Measurements from ENCODE around the gene FLVCR2. TPM values are rescaled to one million over a fixed set of nuclear protein-coding genes. Genes with fewer than 3 reads are reported as not detected.
A peak's percentile ranks its signal among the peaks of the same experiment; 100 is the strongest.

The FLVCR2 gene
- polyA plus RNA-seq, 3 donors: 13.2 to 36.6 (median 16.3) TPM

- TF ChIP-seq CTCF (IDR thresholded peaks at IDR 0.05): no peak
Measured at GRCh38 chr14:75579338-75579864, 981 bp downstream of the FLVCR2 start.

DNA sequence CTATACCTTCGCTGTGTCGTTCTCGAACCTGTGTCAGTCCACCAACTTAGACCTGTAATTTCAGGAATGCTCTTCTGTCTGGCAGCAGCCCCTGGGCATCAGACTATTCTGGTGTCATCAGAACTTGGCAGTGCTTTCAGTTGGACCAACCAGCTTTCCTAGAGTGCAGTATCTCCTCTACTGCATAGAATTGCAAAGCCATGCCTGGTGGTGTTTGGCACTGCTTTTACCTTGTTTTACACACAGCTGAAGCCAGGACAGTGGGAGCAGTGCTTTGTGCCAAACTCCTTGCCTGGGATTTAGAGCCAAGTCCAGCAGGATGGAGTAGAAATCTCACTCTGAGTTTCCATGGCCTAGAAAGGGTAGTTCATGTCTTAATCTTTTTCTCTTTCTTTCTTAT is 1.5 kb downstream of the FLVCR2 start:
- peaks cover 13% of the 10 kb centered on the region for H3K4me1 Mint-ChIP-seq
- Histone ChIP-seq H3K4me3 (replicated peaks in 1 of 3; ENCODE audit: low read depth in 2 of 3, low read length in 3 of 3) (peak overlapping the region; percentile 56 to 95 (median 72)), H3K9ac (ENCODE audit: insufficient read depth, low read length, poor library complexity, severe bottlenecking) (peak overlapping the region; percentile 67), H3K9me3 (replicated peaks in 1 of 2; ENCODE audit: control insufficient read depth in 1 of 2, insufficient read depth in 1 of 2, low read length in 2 of 2) (no peaks in the 10 kb centered on the region), H3K4me2 (replicated peaks; ENCODE audit: extremely low read depth, low read length, poor library complexity, severe bottlenecking) (peak overlapping the region; percentile 92), H2AFZ (ENCODE audit: insufficient read depth, low read depth, low read length, poor library complexity, severe bottlenecking) (no peak overlapping the region), H3K27me3 (ENCODE audit: control insufficient read depth in 2 of 2, insufficient read depth in 2 of 2, low read length in 2 of 2) (no peaks in the 10 kb centered on the region), H3K4me1 (ENCODE audit: control insufficient read depth in 1 of 2, insufficient read depth in 2 of 2, low read length in 2 of 2) (peaks cover 42 to 49% of the 10 kb centered on the region in 2 donors), H4K20me1 (ENCODE audit: insufficient read depth, low read length) (peaks cover 32% of the 10 kb centered on the region), H3K79me2 (ENCODE audit: insufficient read depth, low read length) (peaks cover 14% of the 10 kb centered on the region), H3K36me3 (replicated peaks in 1 of 2; ENCODE audit: control insufficient read depth in 1 of 2, insufficient read depth in 2 of 2, low read length in 2 of 2) (no peaks in the 10 kb centered on the region), H3K27ac (ENCODE audit: low read depth in 1 of 2, low read length in 2 of 2) (peak overlapping the region in 1 of 2 donors; percentile 75)
- peak overlapping the region in 4 of 7 donors; percentile 38 to 94 (median 88) for H3K27ac Mint-ChIP-seq
- DNase-seq: no peak
- WGBS (ENCODE audit: insufficient coverage): 97% methylated on average over 3 of the region's 3 CpGs
- TF ChIP-seq CTCF (IDR thresholded peaks at IDR 0.05): no peak
- intact Hi-C loops (cut with micrococcal nuclease): loop anchor here (5.0 to 10.0 kb wide), 2 partner anchors 32 to 405 kb away; partner anchors contain the start of genes IFT43 (in 1 of the 2) and TGFB3 (in 1 of the 2)
- H3K4me3 Mint-ChIP-seq: no peak overlapping the region
- H3K9me3 Mint-ChIP-seq: peaks cover 0 to under 1% (median 0%) of the 10 kb centered on the region in 7 donors
- H3K36me3 Mint-ChIP-seq: peaks cover under 1 to 6% of the 10 kb centered on the region in 2 donors
- peaks cover 0 to 1% (median 1%) of the 10 kb centered on the region in 3 donors for H3K27me3 Mint-ChIP-seq (ENCODE audit: low read depth in 3 of 3)

More at GRCh38 chr14:75579338-75579864, 981 bp downstream of the FLVCR2 start:
- Histone ChIP-seq H3K9ac (ENCODE audit: insufficient read depth, low read length, poor library complexity, severe bottlenecking) (peak overlapping the region; percentile 67), H2AFZ (ENCODE audit: insufficient read depth, low read depth, low read length, poor library complexity, severe bottlenecking) (peak overlapping the region; percentile 92), H3K4me2 (replicated peaks; ENCODE audit: extremely low read depth, low read length, poor library complexity, severe bottlenecking) (peak overlapping the region; percentile 92), H4K20me1 (ENCODE audit: insufficient read depth, low read length) (peaks cover 27% of the 10 kb centered on the region), H3K4me3 (replicated peaks in 1 of 3; ENCODE audit: low read depth in 2 of 3, low read length in 3 of 3) (peak overlapping the region; percentile 56 to 95 (median 72)), H3K4me1 (ENCODE audit: control insufficient read depth in 1 of 2, insufficient read depth in 2 of 2, low read length in 2 of 2) (peaks cover 42 to 49% of the 10 kb centered on the region in 2 donors), H3K36me3 (replicated peaks in 1 of 2; ENCODE audit: control insufficient read depth in 1 of 2, insufficient read depth in 2 of 2, low read length in 2 of 2) (no peaks in the 10 kb centered on the region), H3K79me2 (ENCODE audit: insufficient read depth, low read length) (peaks cover 11% of the 10 kb centered on the region), H3K27ac (ENCODE audit: low read depth in 1 of 2, low read length in 2 of 2) (peak overlapping the region; percentile 54 to 75), H3K9me3 (replicated peaks in 1 of 2; ENCODE audit: control insufficient read depth in 1 of 2, insufficient read depth in 1 of 2, low read length in 2 of 2) (no peaks in the 10 kb centered on the region), H3K27me3 (ENCODE audit: control insufficient read depth in 2 of 2, insufficient read depth in 2 of 2, low read length in 2 of 2) (no peaks in the 10 kb centered on the region)
- Mint-ChIP-seq H3K27me3 (ENCODE audit: low read depth in 3 of 3) (peaks cover 0 to 4% (median 1%) of the 10 kb centered on the region in 3 donors), H3K9me3 (peaks cover 0 to 4% (median 0%) of the 10 kb centered on the region in 7 donors), H3K4me3 (no peak overlapping the region), H3K36me3 (peaks cover 0 to 5% of the 10 kb centered on the region in 2 donors), H3K27ac (peak overlapping the region in 6 of 7 donors; percentile 82 to 97 (median 90)), H3K4me1 (peaks cover 13% of the 10 kb centered on the region)
- intact Hi-C loops (cut with micrococcal nuclease): loop anchor here (5.0 to 10.0 kb wide), 2 partner anchors 33 to 405 kb away; partner anchors contain the start of genes IFT43 (in 1 of the 2) and TGFB3 (in 1 of the 2)
- 85% methylated on average over 13 of the region's 13 CpGs for WGBS (ENCODE audit: insufficient coverage)
- DNase-seq: no peak

Measured in CD14-positive monocyte (primary cell).